ENCODE results near the gene ADCY2.

GRCh38 chr5:7348168-7348854 is 47.6 kb upstream of the ADCY2 start:
- TF ChIP-seq CTCF (IDR thresholded peaks at IDR 0.05) = no peak
- TF ChIP-seq POLR2A (IDR thresholded peaks at IDR 0.05) = no peak

Measured in esophagus squamous epithelium (tissue), 4 donors.